ENCODE results near the gene EPGN.

DNA sequence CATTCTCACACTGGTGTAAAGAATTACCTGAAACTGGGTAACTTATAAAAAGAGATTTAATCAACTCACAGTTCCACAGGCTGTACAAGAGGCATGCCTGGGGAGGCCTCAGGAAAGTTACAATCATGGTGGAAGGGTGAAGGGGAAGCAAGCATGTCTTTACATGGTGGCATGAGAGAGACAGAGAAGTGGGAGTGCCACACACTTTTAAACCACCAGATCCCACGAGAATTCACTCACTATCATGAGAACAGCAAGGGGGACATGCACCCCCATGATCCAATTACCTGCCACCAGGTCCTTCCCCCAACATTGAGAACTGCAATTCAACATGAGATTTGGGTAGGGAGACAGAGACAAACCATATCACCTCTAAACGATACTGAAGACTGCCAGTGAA, 23.0 kb downstream of the EPGN start:
- TF ChIP-seq, protein P1, sequence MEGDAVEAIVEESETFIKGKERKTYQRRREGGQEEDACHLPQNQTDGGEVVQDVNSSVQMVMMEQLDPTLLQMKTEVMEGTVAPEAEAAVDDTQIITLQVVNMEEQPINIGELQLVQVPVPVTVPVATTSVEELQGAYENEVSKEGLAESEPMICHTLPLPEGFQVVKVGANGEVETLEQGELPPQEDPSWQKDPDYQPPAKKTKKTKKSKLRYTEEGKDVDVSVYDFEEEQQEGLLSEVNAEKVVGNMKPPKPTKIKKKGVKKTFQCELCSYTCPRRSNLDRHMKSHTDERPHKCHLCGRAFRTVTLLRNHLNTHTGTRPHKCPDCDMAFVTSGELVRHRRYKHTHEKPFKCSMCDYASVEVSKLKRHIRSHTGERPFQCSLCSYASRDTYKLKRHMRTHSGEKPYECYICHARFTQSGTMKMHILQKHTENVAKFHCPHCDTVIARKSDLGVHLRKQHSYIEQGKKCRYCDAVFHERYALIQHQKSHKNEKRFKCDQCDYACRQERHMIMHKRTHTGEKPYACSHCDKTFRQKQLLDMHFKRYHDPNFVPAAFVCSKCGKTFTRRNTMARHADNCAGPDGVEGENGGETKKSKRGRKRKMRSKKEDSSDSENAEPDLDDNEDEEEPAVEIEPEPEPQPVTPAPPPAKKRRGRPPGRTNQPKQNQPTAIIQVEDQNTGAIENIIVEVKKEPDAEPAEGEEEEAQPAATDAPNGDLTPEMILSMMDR (IDR thresholded peaks at IDR 0.05; ENCODE audit: insufficient read depth, low read length, poor library complexity, severe bottlenecking), result no peak
- no peak for TF ChIP-seq EZH2phosphoT487 (conservative IDR thresholded peaks at IDR 0.05; ENCODE audit: low read length)
